GM10266 (cell line): ENCODE results near the gene MALRD1.

Experiments
- DNase-seq: peaks from one replicate; pipeline ENCODE4 v3.0.0; 2012; ENCODE audit errors: extremely low spot score
- CTCF ChIP-seq: IDR thresholded peaks from 2 replicates; pipeline ENCODE4 v1.5.1; 2012; ENCODE audit warnings: mild to moderate bottlenecking, low read depth; ENCODE audit not compliant: control insufficient read depth, insufficient read depth; ENCODE audit errors: missing control alignments

Gene MALRD1

DNA sequence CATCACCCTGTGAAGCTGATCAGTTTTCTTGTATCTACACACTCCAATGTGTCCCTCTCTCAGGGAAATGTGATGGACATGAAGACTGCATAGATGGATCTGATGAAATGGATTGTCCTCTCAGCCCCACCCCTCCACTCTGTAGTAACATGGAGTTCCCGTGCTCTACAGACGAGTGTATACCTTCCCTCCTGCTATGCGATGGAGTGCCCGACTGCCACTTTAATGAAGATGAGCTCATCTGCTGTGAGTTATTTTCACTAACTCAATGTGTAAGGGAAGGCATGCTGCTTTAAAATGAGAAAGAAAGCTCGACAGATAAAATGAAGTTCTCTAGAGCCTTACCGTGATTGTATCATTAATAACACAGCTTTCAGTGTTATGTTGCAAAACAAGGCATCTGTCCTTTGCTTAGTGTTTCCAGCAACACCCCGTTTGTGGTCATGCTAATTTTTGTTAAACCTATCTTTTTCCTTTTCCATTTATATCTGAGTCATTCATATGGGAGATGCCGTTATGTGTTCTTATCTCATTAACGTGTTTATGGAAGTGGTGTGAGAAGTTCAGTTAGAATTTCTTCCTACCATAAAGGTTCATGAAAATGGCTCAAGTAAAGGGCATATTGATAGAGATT is 546.7 kb downstream of the MALRD1 start:
- DNase-seq: no peak
- TF ChIP-seq CTCF: no peak

- no peak for DNase-seq
- no peak for TF ChIP-seq CTCF
Measured at GRCh38 chr10:19605806-19606205, 557.2 kb downstream of the MALRD1 start.

GRCh38 chr10:19606968-19607367 is 558.4 kb downstream of the MALRD1 start:
- no peak for TF ChIP-seq CTCF
- DNase-seq: no peak

GRCh38 chr10:19611775-19612174 is 563.2 kb downstream of the MALRD1 start:
- DNase-seq: no peak
- TF ChIP-seq CTCF: no peak

GRCh38 chr10:19616966-19617365 is 568.4 kb downstream of the MALRD1 start:
- no peak for DNase-seq
- no peak for TF ChIP-seq CTCF

GRCh38 chr10:19620811-19621210 is 572.2 kb downstream of the MALRD1 start:
- no peak for DNase-seq
- no peak for TF ChIP-seq CTCF

- no peak for TF ChIP-seq CTCF
- DNase-seq: no peak
Measured at GRCh38 chr10:19623321-19623720, 574.7 kb downstream of the MALRD1 start.
